DMS114 treated with DMSO at 0.1 percent for 48 hours (cell line): Measurements from ENCODE around the gene FANCE.
"Not testable (repeated sequence)": the region's sequence is repeated elsewhere in the genome, so short reads cannot be mapped to it uniquely, and the experiment has no call there.

Experiments
- DNase-seq: peaks from one replicate; lab custom pipeline; 2025; ENCODE audit not compliant: unreplicated experiment; lab: John Stamatoyannopoulos, UW

FANCE gene

DNA sequence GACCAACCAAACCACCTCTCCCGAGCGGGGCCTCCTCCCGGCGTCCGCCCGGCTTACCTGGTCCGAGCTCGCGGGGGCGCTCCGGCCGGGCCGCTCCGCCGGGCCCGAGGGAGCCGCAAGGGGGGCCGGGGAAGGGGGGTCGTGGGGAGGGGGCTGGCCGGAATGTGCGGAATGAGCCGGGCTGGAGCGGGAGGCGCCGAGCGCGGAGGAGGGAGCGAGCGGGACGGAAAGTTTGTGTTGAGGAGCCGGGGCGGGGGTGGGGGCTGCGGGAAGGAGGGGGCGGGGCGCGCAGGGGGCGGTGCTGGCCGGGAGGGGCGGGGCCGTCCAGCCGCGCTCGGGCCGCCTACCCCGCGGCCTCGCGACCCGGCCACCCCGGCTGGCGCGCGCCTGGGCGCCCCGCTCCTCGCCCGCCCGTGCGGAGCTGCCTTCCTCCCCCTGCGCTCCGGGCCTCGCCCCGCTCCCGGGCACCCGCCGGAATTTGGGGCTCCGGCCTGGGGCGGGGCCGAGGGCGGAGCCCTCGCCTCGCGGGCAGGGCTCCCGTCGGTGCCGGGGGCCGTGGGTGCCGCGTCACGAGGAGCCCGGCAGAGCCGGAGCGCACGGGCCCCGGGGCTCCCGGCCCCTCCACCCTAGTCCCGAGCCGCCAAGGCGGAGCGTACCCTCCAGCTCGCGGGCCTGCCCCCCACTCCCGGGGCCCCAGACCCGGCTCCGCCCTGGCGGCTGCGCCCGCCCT is 44.9 kb downstream of the FANCE start, which contains the start of gene TEAD3:
TSS of gene TEAD3 (minus strand) at position 239 of the 730 bp plus-strand sequence.
- no peak for DNase-seq

DNA sequence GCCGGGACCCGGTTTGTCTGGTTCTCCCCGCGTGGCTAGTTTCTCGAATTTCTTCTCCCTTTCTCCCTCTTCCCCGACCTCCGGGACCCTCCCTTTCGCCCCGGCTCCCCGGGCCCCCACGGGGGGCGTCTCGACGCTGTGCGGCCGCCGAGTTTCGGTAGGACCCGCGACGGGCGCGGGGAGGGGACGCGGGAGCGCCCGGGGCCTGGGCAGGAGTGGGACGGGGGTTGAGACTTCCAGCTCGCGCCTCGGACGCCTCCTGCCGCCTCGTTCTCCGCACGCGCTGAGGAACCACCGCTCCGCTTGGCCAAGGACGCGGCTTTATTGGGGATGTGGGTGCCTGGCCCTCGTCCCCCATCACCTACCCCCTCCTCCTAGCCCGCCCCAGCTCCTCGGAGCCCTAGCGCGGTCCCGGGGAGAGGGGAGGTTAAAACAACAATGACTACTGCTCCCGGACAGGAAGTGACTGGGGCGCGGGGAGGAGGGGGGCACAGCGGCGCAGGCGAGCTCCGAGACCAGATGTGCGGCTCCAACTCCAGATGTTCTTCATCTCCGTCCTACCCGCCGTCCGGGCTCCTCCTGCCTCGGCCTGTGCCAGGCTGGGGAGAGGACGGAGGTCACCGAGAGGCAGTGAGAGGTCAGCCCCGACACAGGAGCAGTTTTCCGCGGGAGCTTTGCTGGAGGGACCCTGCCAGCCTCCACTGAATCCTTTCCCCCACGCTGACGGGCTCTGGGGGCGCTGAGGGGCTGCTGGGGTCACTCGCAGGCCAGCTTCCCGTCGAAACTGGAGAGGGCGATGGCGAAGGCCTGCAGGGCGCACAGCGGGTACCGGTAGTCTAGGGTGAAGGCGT is 45.7 kb downstream of the FANCE start:
- DNase-seq = no peak

DNA sequence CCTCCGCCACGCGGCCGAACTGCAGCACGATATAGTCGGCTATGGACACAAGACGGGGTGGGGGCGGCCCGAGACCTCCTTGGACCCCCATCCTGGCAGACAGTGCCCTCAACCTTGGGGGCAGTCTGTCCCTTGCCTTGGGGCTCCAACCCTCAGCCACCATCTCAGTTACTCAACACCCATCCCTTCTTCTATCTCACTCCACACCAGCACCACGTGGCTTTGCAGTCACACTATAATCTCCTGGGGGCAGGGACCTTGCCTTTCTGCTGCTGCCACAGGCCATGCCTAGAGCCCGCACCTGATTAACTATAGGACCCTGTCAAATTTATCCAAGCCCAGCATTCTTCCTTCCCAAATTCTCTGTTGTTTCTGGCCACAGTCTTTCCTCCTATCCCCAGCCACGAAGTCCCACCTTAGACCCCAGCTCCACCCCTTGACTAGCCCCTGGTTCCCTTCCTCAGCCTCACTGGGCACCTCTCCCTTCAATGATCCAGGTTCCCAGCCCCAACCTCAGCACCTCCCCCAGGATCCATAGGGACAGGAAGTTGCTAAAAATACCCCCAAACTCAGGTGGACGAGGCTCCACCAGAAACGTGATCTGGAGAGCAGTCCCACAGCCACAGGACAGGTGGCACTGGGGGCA is 46.4 kb downstream of the FANCE start:
- DNase-seq = no peak

DNA sequence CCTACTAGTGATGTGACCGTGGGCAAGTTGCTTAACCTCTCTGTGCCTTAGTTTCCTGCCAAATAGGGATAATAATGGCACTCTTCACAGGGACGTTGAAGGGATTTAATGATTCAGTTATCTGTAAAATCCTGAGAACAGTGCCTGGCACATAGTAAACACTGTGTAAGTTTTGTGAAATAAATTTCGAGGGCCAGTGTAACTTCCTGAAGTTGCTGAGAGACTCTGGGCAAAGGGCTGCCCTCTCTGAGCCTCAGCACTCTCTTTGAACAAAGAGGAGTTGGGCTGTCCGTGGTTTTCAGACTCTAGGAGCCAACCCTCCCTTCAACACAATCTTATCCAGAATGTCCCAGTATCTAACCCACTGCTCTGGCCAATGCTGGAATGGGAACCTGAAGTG is 47.2 kb downstream of the FANCE start:
- no peak for DNase-seq

DNA sequence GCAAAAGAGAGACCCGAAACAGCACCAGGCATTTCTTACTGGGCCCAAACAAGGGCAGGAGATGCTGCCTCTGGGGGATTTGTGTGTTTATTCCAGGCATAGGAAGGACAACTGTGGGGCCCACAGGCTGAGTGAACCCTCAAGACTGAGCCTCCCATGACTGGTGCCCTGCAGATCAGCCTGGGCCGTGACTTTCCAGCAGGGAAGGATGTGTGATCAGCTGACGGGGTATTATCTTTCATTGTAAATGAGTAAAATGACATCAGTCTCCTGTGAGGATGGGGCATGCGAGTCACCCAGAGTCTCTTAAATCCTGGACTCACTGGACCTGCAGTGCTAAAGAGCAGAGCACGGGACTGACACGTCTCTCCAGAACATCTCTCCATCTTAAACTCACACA is 48.6 kb downstream of the FANCE start:
- no peak for DNase-seq

DNA sequence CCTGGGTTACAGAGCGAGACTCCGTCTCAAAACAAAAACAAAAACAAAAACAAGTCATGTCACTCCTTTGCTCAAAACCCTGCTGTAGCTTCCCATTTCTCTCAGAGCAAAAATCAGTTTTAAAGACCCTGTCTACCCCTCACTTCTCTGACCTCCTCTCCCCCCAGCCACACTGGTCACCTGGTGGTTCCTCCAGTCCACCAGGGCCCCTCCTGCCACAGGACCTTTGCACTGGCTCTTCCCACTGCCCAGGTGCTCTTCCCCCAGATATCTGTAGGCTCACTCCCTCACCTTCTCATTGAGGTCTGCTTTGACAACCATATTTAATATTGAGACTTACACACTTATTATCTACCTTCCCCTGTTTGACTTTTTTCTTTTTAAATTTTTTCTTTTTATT is 49.6 kb downstream of the FANCE start:
- DNase-seq = no peak

DNA sequence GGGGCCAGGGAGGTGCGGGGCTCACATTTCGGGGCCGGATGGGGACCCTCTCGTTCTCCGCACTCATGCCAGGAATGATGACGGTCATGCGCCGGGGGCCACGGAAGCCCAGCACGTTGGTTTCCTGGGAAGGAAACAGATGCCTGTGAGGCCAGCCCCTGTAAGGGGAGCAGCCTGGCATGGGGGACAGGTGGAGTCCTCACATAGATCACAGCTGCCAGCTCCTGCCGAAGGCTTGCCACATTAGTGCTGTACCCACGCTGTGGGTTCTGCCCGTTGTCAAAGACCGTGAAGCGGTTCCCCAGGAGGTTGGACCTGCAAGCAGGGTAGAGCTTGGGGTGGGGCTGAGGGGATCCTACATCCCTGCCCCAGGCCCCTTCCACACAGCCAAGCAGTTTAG is 51.4 kb downstream of the FANCE start:
- no peak for DNase-seq

DNA sequence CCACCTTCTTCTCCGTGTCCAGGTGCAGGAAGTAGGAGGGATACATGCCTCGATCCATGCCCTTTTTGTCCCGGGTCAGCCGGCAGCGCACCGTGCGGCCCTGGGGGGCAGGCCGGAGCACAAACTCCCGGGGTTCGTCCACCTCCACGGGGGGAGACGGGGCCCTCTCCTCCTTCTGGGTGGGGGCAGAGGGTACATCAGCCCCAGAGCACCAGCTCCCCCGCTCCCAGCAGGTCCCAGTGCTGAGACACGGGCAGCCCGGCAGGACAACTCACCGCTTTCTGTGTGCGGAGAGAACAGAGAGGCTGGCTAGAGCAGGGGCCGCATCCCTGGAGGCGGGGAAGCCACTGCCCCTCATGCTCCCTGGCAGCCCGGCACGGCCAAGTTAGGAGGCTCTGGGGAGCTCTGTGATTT is 53.9 kb downstream of the FANCE start:
- no peak for DNase-seq

DNA sequence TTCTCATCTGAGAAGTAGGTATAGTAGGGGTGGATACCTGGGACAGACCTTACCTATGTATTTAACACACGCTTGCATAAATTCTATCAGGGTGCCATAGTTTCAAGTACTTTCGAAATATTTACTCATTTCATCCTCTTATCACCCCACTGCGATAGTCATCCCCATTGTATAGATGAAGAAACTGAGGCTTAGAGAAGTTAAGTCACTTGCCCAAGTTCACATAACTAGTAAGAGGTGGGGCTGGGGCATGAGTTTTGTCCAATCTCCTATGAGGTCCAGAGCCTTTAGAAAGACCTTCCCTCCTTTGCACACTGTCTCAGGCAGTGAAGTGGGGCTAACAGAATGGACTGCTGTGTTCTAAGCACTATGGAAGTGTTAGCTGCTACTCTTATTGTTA is 54.4 kb downstream of the FANCE start:
- DNase-seq = no peak

DNA sequence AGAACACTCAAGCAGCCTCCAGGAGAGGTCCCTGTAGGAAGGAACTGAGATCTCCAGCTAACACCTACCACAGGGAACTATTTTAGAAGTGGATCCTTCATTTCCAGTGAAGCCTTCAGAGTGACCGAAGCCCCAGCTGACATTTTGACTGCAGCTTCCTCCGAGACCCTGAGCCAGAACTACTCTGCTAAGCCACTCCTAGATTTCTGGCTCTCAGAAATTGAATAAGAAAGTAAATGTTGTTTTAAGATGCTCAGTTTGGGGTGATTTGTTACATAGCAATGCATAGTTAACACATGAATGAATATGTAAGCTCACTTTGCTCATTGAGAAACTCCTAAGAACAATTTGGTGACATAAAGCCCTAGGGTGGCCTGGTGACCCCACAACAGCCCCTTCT is 55.1 kb downstream of the FANCE start:
- no peak for DNase-seq

DNA sequence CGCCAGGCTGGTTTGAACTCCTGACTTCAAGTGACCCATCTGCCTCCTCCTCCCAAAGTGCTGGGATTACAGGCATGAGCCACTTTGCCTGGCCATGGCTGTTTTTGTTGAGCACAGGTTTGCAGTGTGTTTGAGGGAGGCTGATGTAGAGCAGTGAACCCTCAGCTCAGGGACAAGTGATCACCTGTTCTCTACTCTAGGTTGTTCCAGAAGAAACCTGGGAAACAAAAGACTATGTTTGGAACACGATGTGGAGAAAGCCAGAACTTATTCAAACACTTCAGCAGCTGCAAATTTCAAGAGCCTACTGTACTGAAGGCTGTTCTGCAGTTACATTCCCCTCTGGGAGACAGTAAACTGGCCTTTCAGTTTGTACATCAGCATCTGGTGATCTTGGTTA is 55.9 kb downstream of the FANCE start:
- no peak for DNase-seq

DNA sequence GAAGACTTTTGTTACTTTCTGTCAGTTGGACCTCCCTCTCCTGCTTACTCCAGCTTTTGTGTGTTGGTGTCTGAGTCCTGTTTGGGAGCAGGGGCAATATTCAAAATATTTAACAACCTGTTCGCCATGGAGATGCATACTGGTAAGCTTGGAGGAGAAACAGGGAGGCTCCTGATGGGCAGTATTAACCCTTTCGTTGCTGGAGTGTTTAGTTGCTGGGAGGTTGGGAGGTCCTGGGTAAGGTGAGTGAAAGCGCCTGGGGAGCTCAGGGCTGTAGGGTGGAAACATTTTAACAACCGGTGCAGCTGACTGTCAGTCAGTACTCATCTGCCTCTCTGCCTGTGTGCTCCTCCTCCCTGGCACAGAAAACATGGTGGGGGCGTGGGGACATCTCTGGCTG is 56.4 kb downstream of the FANCE start:
- no peak for DNase-seq

DNA sequence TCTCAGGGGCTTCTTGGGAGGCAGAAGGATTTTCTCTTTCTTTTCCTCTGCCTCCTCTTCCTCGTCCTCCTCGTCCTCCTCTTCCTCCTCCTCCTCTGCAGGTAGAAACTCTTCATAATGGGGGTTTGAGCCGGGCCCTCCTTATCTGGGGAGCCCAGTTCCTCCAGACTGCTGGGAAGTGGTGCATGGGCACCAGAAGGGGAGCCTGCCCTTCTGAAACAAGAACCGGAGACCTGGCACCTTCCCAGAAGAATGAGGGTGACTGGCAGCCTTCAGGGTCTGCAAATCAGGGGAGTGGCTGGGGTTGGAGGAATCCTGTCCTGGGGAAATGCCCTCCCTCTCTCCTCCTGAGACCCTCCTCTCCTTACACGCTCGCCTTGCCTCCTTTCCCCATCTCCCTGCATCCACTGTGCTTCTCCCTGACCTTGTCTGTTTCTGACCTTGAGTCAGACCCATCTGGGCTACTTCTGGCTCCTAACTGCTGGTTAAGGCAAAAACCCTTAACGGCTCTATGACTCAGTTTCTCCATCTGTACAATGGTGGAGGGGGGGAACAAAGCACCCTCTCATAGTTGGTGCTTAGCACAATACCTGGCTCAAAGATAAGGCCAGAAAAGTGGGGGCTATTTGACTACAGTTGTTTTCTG is 58.9 kb downstream of the FANCE start:
- DNase-seq = no peak

DNA sequence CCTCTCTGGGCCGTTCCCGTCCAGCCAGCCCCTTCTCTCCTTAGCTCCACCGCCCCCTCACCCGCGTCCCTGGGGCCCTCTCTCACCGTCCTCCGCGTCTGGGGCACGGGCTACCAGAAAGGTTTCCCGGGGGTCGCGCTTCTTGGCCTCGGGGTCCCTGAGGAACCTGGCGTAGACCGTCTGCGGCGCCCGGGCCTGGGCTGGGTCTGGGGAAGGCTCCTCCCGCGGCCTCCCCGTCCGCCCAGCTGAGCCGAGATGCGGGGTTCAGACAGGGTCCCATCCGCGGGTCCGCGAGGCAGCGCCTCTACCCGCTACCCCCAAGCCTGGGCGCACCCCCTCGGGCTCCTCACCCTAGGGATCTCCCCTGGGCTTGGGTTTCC is 59.4 kb downstream of the FANCE start:
- DNase-seq = no peak

DNA sequence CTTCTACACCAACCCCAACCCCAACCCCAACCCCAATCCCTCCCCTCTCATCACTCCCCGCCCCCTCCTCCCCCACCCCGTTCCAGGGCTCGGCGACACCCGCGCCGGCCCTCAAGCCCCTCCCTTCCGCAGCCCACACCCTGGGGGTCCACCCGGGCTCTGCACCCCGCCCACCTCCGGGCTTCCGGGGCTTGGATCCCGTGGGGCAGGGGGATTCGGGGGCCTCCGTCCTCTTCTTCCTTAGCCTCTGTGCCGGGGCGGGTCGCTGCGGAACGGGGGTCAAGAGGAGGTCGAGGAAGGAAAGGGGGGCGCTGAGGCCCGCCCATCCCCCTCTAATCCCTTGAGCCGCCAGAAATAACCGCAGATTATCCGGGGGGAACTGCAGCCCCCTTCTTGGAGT is 59.9 kb downstream of the FANCE start:
- no peak for DNase-seq

DNA sequence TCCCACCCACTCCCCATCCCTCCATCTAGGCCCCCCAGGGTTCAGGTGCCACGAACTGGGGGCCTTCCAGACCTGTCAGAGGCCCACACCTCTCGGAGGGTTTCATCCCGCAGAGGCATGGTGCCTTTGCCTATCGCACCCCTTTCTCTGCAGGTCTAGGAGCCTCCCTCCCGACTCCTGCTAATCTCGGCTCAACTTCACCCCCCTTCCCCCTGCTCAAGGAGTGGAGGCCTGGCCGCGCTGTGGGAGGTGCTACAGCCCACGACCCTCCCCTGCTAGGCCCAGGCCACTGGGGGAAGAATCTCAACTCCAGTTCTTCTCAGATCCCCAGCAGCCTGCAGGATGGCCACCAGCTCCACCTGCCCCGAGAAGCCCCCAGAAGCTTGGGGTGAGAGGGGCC is 60.6 kb downstream of the FANCE start, which contains the start of gene TULP1:
TSS of gene TULP1 (minus strand) at position 157 of the 400 bp plus-strand sequence. CDS start at position 119, 38 bp downstream.
- DNase-seq = no peak

DNA sequence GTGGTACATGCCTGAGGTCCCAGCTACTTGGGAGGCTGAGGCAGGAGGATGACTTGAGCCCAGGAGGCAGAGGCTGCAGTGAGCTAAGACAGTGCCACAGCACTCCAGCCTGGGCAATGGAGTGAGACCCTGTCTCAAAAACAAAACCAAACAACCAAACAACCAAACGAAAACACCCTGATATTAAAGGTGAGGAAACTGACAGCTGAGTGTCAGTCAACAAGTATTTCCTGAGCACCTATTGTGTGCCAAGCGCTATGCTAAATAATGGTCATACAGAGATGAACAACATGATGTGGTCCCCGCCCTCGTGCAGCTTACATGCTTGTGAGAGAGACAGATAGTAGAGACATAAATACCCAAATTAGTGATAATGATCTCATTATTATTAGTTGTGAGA is 62.4 kb downstream of the FANCE start:
- DNase-seq = no peak

DNA sequence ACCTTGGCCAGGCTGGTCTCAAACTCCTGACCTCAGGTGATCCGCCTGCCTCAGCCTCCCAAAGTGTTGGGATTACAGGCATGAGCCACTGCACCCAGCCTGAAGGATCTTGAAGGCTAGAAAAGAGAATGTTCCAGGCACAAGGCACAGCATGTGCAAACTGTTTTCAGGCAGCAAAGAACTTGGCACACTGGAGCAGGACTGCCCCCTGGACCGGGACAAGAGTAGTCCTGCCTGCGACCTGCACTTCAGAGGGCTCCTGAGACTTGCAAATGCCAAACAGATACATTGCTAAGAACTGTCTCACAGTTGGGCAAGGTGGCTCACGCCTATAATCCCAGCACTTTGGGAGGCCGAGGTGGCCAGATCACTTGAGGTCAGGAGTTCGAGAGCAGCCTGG is 63.8 kb downstream of the FANCE start:
- not testable (repeated sequence) for DNase-seq
